ENCODE measurements around the gene XPC.

GRCh38 chr3:14119651-14120050 lies 58.8 kb downstream of the XPC start:
- TF ChIP-seq CTCF (IDR thresholded peaks at IDR 0.05) (no peak), SIN3A (IDR thresholded peaks at IDR 0.05; ENCODE audit: borderline replicate concordance, insufficient read depth, low read depth, low read length) (no peak), POLR2AphosphoS5 (IDR thresholded peaks at IDR 0.05; ENCODE audit: low read depth, low read length) (no peak), REST (IDR thresholded peaks at IDR 0.05; ENCODE audit: insufficient read depth in 1 of 2, low read depth in 2 of 2, low read length in 1 of 2) (no peak)
